CD8-positive, alpha-beta memory T cell (primary cell): ENCODE results near the gene AHCY. TPM values are rescaled to one million over a fixed set of nuclear protein-coding genes. Genes with fewer than 3 reads are reported as not detected.
"Not testable (repeated sequence)": the region's sequence is repeated elsewhere in the genome, so short reads cannot be mapped to it uniquely, and the experiment has no call there.

Experiments used
- CTCF ChIA-PET: fragments of 350-600 bp; sonication (Branson Sonifier 250); formaldehyde crosslinking; loops from one replicate; lab custom pipeline; 2021; ENCODE audit warnings: antibody characterized with exemption; lab: Charles Lee
- POLR2A ChIA-PET: fragments of 350-600 bp; sonication (Branson Sonifier 250); formaldehyde crosslinking; loops from one replicate; lab custom pipeline; 2021; ENCODE audit warnings: antibody characterized with exemption; lab: Charles Lee
- DNase-seq, 5 donors: peaks; one replicate each; pipeline versions ENCODE4 v3.0.0 to v3.0.0-alpha.2; 2020 to 2022; ENCODE audit warnings: mixed read lengths in 1 of 5
- H3K27ac ChIP-seq: one replicate; pipeline ENCODE4 v1.7.0; 2013; ENCODE audit warnings: low read depth, mild to moderate bottlenecking, low read length, moderate library complexity
- H3K27me3 ChIP-seq: 2 replicates; pipeline ENCODE4 v1.7.0; 2013; ENCODE audit warnings: low read length, mild to moderate bottlenecking; ENCODE audit not compliant: insufficient read depth, poor library complexity, severe bottlenecking
- H3K36me3 ChIP-seq: 2 replicates; pipeline ENCODE4 v1.7.0; 2013; ENCODE audit warnings: mild to moderate bottlenecking, low read length, moderate library complexity; ENCODE audit not compliant: insufficient read depth
- H3K4me1 ChIP-seq: 2 replicates; pipeline ENCODE4 v1.7.0; 2013; ENCODE audit warnings: mild to moderate bottlenecking, low read length, moderate library complexity; ENCODE audit not compliant: insufficient read depth
- H3K4me3 ChIP-seq: 2 replicates; pipeline ENCODE4 v1.7.0; 2013; ENCODE audit warnings: mild to moderate bottlenecking, low read length
- H3K9me3 ChIP-seq: 2 replicates; pipeline ENCODE4 v1.7.0; 2013; ENCODE audit warnings: mild to moderate bottlenecking, low read length
- H3K27ac Mint-ChIP-seq, 8 donors: one replicate each; pipeline ENCODE4 v1.8.0; 2020 to 2021; ENCODE audit warnings: mixed read lengths in 8 of 8, mild to moderate bottlenecking in 6 of 8, inconsistent platforms in 3 of 8, moderate library complexity in 3 of 8
- H3K27me3 Mint-ChIP-seq, 2 donors: one replicate each; pipeline ENCODE4 v1.8.0; 2020 to 2021; ENCODE audit warnings: mixed read lengths in 2 of 2, mild to moderate bottlenecking in 1 of 2, moderate library complexity in 1 of 2
- H3K36me3 Mint-ChIP-seq, 3 donors: one replicate each; pipeline ENCODE4 v1.8.0; 2020 to 2021; ENCODE audit warnings: mixed read lengths in 3 of 3, inconsistent platforms in 1 of 3, mild to moderate bottlenecking in 1 of 3
- H3K4me1 Mint-ChIP-seq, 3 donors: one replicate each; pipeline ENCODE4 v1.8.0; 2020 to 2021; ENCODE audit warnings: mixed read lengths in 3 of 3, inconsistent platforms in 1 of 3, mild to moderate bottlenecking in 1 of 3
- H3K4me3 Mint-ChIP-seq, 7 donors: one replicate each; pipeline ENCODE4 v1.8.0; 2020 to 2021; ENCODE audit warnings: mixed read lengths in 7 of 7, mild to moderate bottlenecking in 6 of 7, moderate library complexity in 4 of 7, inconsistent platforms in 2 of 7
- H3K9me3 Mint-ChIP-seq, 5 donors: one replicate each; pipeline ENCODE4 v1.8.0; 2020 to 2022; ENCODE audit warnings: mixed read lengths in 5 of 5, mild to moderate bottlenecking in 3 of 5, moderate library complexity in 2 of 5, inconsistent platforms in 1 of 5
- polyA plus RNA-seq: library from polyadenylated mRNA; unstranded; fragments of 300-500 nt; fragmentation: Illumina TruSeq; gene quantifications from one replicate; pipeline ENCODE4 v1.2.3, GENCODE V29; 2021
- total RNA-seq, 2 experiments: library from RNA; stranded (reverse); gene quantifications; one replicate each; pipeline ENCODE4 v1.2.3, GENCODE V29; 2021

AHCY gene
- total and polyA plus RNA-seq, 3 experiments from 2014 or later: 21.4 to 175 (median 169) TPM

DNA sequence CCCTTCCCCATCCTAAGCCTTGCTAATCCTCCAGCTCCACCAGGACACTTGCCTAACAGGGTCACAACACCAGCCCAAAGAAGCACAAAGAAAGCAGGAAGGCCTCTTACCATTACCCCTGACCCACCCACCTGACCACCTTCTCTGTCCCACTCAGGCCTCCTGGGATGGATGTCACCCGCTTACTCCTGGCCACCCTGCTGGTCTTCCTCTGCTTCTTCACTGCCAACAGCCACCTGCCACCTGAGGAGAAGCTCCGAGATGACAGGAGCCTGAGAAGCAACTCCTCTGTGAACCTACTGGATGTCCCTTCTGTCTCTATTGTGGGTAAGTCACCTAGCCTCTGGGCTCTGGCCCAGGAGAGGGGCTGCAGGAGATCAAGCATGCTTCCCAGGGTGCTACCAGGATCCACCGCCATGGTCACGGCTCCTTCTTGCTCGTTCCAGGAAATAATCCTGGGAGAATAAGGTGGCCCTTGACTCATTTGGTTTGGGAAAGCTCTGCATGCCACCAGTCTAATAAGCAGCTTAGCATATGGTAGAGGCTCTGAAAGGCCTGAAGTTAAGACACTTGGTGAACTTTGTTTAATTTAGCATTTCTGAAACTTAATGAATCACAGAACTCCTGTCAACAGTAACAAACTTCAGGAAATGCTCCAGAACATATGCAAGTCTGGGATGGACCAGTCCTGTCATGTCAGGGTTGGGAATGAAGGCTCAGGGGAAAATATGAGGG, 42.8 kb downstream of the AHCY start:
- ChIA-PET CTCF (no interaction called here), POLR2A (no interaction called here)
- Histone ChIP-seq H3K4me1 (no peaks in the 10 kb centered on the region), H3K27ac (no peak overlapping the region), H3K27me3 (no peaks in the 10 kb centered on the region), H3K9me3 (no peaks in the 10 kb centered on the region), H3K36me3 (no peaks in the 10 kb centered on the region), H3K4me3 (no peak overlapping the region)
- no peaks in the 10 kb centered on the region for H3K36me3 Mint-ChIP-seq
- no peaks in the 10 kb centered on the region for H3K9me3 Mint-ChIP-seq
- H3K27me3 Mint-ChIP-seq: peaks cover 0 to 8% of the 10 kb centered on the region in 2 donors
- H3K27ac Mint-ChIP-seq: peak overlapping the region in 1 of 8 donors; percentile 26
- DNase-seq: no peak
- H3K4me3 Mint-ChIP-seq: no peak overlapping the region
- no peaks in the 10 kb centered on the region for H3K4me1 Mint-ChIP-seq

DNA sequence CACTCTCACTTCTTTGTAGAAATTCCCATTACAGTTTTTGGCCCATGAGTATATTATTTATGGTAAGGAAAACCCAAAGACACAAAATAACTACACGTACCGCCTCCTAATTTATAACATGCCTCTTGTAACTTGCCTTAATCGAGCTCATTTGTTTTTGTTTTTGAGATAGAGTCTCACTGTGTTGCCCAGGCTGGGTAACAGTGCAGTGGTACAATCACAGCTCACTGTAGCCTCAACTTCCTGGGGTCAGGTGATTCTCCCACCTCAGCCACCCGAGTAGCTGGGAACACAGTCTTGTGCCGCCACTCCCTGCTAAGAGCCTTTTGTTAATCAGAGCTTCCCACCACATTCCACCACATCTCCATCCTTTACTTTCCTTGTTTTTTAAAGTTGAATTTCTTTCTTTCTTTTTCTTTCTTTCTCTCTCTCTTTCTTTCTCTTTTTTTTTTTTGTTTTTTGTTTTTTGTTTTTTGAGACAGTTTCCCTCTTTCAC, 46.5 kb downstream of the AHCY start:
- H3K36me3 ChIP-seq: no peaks in the 10 kb centered on the region
- no peak overlapping the region for H3K27ac ChIP-seq
- CTCF ChIA-PET: no interaction called here
- Mint-ChIP-seq H3K9me3 (no peaks in the 10 kb centered on the region), H3K27me3 (peaks cover 0 to 13% of the 10 kb centered on the region in 2 donors), H3K36me3 (no peaks in the 10 kb centered on the region), H3K27ac (no peak overlapping the region), H3K4me3 (no peak overlapping the region), H3K4me1 (no peaks in the 10 kb centered on the region)
- H3K9me3 ChIP-seq: no peaks in the 10 kb centered on the region
- no peaks in the 10 kb centered on the region for H3K4me1 ChIP-seq
- H3K4me3 ChIP-seq: no peak overlapping the region
- no peaks in the 10 kb centered on the region for H3K27me3 ChIP-seq
- DNase-seq: no peak
- POLR2A ChIA-PET: no interaction called here

DNA sequence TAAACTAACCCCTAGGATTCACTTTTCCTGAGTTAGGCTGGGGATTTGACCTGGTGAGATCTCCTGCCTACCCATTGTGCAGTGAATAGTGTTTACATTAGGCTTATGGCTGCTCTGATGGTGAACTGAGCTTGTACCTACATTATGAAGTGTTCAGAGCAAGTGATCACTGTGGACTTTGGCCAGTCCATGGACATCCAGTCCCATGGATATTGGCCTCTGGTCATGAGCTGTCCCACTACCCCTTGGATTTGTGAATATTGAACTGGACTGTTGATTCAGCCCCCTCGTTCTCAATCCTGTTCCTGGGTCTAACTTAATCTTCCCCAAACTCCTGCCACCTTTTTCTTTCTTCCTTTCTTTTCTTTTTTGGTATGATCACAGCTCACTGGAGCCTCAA, 48.2 kb downstream of the AHCY start:
- DNase-seq: no peak
- no peaks in the 10 kb centered on the region for H3K9me3 Mint-ChIP-seq
- H3K27ac Mint-ChIP-seq: no peak overlapping the region
- H3K4me3 Mint-ChIP-seq: no peak overlapping the region
- no peaks in the 10 kb centered on the region for H3K4me1 ChIP-seq
- no peaks in the 10 kb centered on the region for H3K27me3 ChIP-seq
- no peaks in the 10 kb centered on the region for H3K9me3 ChIP-seq
- ChIA-PET CTCF (interaction anchor here (1.0 kb wide), 1 partner anchor 36 kb away, joined by 4 read pairs; no protein-coding TSS in a partner anchor), POLR2A (no interaction called here)
- H3K36me3 Mint-ChIP-seq: no peaks in the 10 kb centered on the region
- no peaks in the 10 kb centered on the region for H3K4me1 Mint-ChIP-seq
- no peaks in the 10 kb centered on the region for H3K36me3 ChIP-seq
- H3K27me3 Mint-ChIP-seq: peaks cover 0 to 13% of the 10 kb centered on the region in 2 donors
- no peak overlapping the region for H3K4me3 ChIP-seq
- no peak overlapping the region for H3K27ac ChIP-seq

DNA sequence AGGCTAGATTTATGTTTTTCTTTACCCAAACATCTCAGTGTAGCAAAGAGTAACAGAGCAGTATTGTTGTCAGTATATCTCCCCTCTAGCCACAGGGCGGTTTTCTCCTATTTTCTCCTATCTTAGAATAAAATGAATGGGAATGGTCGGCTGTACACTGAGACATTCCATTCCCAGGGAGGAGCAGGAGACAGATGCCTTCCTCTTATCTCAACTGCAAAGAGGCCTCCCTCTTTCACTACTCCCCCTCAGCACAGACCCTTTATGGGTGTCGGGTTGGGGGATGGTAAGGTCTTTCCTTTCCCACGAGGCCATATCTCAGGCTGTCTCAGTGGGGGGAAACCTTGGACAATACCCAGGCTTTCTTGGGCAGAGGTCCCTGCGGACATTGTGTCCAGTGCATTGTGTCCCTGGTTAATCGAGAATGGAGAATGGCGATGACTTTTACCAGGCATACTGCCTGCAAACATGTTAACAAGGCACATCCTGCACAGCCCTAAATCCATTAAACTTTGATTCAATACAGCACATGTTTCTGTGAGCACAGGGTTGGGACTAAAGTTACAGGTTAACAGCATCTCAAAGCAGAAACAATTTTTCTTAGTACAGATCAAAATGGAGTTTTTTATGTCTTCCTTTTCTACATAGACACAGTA, 50.6 kb downstream of the AHCY start:
- H3K9me3 Mint-ChIP-seq, H3K27ac Mint-ChIP-seq, CTCF ChIA-PET, H3K4me1 Mint-ChIP-seq, H3K4me1 ChIP-seq, H3K4me3 ChIP-seq, H3K9me3 ChIP-seq, H3K36me3 Mint-ChIP-seq, POLR2A ChIA-PET, DNase-seq, H3K27me3 ChIP-seq, H3K36me3 ChIP-seq, H3K4me3 Mint-ChIP-seq, H3K27ac ChIP-seq: not testable (repeated sequence)
- H3K27me3 Mint-ChIP-seq: peaks cover 0 to 13% of the 10 kb centered on the region in 2 donors

DNA sequence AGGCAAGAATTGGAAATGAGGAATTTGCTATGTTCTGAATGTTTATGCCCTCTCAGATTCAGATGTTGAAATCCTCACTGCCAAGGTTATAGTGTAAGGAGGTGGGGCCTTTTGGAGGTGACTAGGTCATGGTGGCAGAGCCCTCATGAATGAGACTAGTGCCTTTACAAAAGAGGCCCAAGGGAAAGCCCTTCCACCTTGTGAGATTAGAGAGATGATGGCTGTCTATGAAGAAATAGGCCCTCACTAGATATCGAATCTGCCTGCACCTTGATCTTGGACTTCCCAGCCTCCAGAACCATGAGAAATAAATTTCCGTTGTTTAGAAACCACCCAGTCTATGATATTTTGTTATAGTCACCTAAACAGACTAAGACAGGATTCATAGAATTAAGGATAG, 51.5 kb downstream of the AHCY start:
- no peaks in the 10 kb centered on the region for H3K36me3 Mint-ChIP-seq
- POLR2A ChIA-PET: no interaction called here
- CTCF ChIA-PET: no interaction called here

DNA sequence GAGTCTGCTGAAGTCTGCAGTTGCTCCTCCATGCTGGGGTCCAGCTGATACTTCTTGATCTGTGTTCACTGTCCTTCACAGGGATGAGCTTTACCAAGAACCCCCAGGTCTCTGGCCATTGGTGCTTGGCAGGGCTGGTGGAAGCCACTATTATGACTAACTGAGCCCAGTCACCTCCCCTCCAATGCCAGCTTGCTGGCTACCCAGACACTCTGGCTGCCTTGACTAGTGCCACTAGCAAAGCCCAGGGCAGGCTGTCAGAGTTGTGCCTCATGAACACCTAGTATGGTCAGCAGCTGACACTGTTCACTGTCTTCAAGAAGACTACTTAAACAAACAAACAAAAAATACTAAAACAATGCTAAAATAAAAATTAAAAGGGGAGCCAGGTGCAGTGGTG, 53.1 kb downstream of the AHCY start:
- Histone ChIP-seq H3K4me1 (no peaks in the 10 kb centered on the region), H3K4me3 (no peak overlapping the region), H3K27me3 (no peaks in the 10 kb centered on the region), H3K9me3 (no peaks in the 10 kb centered on the region), H3K27ac (no peak overlapping the region), H3K36me3 (no peaks in the 10 kb centered on the region)
- Mint-ChIP-seq H3K27ac (peak overlapping the region in 1 of 8 donors; percentile 34), H3K4me3 (no peak overlapping the region), H3K9me3 (no peaks in the 10 kb centered on the region), H3K4me1 (peaks cover 0 to 6% (median 0%) of the 10 kb centered on the region in 3 donors), H3K27me3 (peaks cover 3 to 10% of the 10 kb centered on the region in 2 donors), H3K36me3 (no peaks in the 10 kb centered on the region)
- no peak for DNase-seq
- POLR2A ChIA-PET: no interaction called here
- CTCF ChIA-PET: no interaction called here

More for the DNA sequence above, 51.5 kb downstream of the AHCY start:
- Mint-ChIP-seq H3K27ac (no peak overlapping the region), H3K4me3 (no peak overlapping the region), H3K27me3 (peaks cover 0 to 14% of the 10 kb centered on the region in 2 donors), H3K9me3 (no peaks in the 10 kb centered on the region), H3K4me1 (peaks cover 0 to 6% (median 0%) of the 10 kb centered on the region in 3 donors)
- H3K9me3 ChIP-seq: no peaks in the 10 kb centered on the region
- no peaks in the 10 kb centered on the region for H3K27me3 ChIP-seq
- H3K27ac ChIP-seq: no peak overlapping the region
- H3K36me3 ChIP-seq: no peaks in the 10 kb centered on the region
- H3K4me3 ChIP-seq: no peak overlapping the region
- DNase-seq: no peak
- no peaks in the 10 kb centered on the region for H3K4me1 ChIP-seq

DNA sequence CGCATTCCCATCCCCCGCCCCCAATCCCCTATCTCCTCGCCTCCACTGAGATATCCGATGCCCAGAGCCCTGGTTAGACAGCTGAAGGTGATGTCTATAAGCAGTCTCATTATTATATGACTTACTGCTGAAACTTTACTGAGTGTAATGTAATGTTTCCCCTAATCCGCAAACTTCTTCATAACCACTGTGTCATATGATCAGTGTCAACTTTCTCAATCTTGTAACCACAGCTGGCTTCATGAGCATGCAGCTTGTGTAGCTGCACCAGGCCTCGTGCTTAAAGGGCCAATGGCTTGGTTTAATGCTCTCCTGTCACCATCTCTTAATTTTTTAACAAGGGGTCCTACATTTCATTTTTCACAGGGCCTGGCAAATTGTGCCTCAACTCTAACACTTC, 53.9 kb downstream of the AHCY start:
- H3K4me1 Mint-ChIP-seq: peaks cover 0 to 6% (median 0%) of the 10 kb centered on the region in 3 donors
- no peak for DNase-seq
- no peaks in the 10 kb centered on the region for H3K27me3 ChIP-seq
- CTCF ChIA-PET: no interaction called here
- H3K9me3 ChIP-seq: no peaks in the 10 kb centered on the region
- H3K27ac Mint-ChIP-seq: no peak overlapping the region
- H3K4me1 ChIP-seq: no peaks in the 10 kb centered on the region
- no peaks in the 10 kb centered on the region for H3K36me3 Mint-ChIP-seq
- H3K4me3 Mint-ChIP-seq: no peak overlapping the region
- H3K4me3 ChIP-seq: no peak overlapping the region
- H3K9me3 Mint-ChIP-seq: no peaks in the 10 kb centered on the region
- peaks cover 8 to 10% of the 10 kb centered on the region in 2 donors for H3K27me3 Mint-ChIP-seq
- H3K36me3 ChIP-seq: no peaks in the 10 kb centered on the region
- H3K27ac ChIP-seq: no peak overlapping the region
- POLR2A ChIA-PET: no interaction called here

DNA sequence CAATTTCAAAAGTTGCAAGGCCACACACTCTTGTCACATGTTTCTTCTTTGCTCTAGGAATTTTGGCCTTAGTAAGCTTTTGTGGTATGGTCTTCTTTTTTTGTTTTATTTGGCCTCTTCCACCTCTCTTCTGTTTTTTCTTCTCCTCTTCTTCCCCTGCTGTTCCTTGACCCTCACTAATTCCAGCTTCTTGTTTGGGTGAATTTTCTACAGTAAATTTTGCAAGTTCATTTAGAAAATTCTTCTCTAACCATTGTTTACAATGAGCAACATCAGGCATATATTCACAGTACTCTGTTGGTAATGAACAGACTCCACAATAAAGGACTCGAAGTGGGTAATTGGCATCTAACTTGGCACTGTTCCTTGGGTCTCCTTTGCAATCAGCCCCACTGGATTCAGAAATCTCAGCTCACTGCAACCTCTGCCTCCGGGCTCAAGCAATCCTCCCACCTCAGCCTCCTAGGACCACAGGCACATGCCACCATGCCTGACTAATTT, 57.0 kb downstream of the AHCY start:
- Histone ChIP-seq H3K4me3 (no peak overlapping the region), H3K9me3 (no peaks in the 10 kb centered on the region), H3K27me3 (no peaks in the 10 kb centered on the region), H3K4me1 (peaks cover 2% of the 10 kb centered on the region), H3K36me3 (no peaks in the 10 kb centered on the region), H3K27ac (no peak overlapping the region)
- ChIA-PET POLR2A (no interaction called here), CTCF (no interaction called here)
- Mint-ChIP-seq H3K9me3 (no peaks in the 10 kb centered on the region), H3K4me3 (no peak overlapping the region), H3K27ac (no peak overlapping the region), H3K4me1 (peaks cover under 1 to 8% (median 2%) of the 10 kb centered on the region in 3 donors), H3K27me3 (peaks cover 5 to 23% of the 10 kb centered on the region in 2 donors), H3K36me3 (no peaks in the 10 kb centered on the region)
- no peak for DNase-seq
